AG04449 (cell line): ENCODE measurements around the gene ILDR2.

Experiments
- CTCF ChIA-PET: fragments of 350-600 bp; formaldehyde crosslinking; extraction: SDS; loops from one replicate; lab custom pipeline; 2021; ENCODE audit warnings: antibody characterized with exemption; lab: Yijun Ruan, JAX
- POLR2A ChIA-PET: fragments of 400-600, 350-600 bp; formaldehyde crosslinking; extraction: SDS; loops from one replicate; lab custom pipeline; 2020; ENCODE audit warnings: antibody characterized with exemption, inconsistent platforms; lab: Yijun Ruan, JAX
- DNase-seq: peaks from one replicate; pipeline ENCODE4 v3.0.0-alpha.2; 2010; ENCODE audit warnings: low read depth, low spot score
- H3K4me3 ChIP-seq: 2 replicates; pipeline ENCODE4 v1.5.1; 2011; ENCODE audit warnings: low read depth, mild to moderate bottlenecking, control low read depth, low read length
- CTCF ChIP-seq: IDR thresholded peaks from one replicate; pipeline ENCODE4 v1.5.1; 2011; ENCODE audit warnings: mild to moderate bottlenecking, moderate library complexity, low read length, control low read depth, inconsistent platforms; ENCODE audit not compliant: insufficient read depth; ENCODE audit errors: missing control alignments

The ILDR2 gene

DNA sequence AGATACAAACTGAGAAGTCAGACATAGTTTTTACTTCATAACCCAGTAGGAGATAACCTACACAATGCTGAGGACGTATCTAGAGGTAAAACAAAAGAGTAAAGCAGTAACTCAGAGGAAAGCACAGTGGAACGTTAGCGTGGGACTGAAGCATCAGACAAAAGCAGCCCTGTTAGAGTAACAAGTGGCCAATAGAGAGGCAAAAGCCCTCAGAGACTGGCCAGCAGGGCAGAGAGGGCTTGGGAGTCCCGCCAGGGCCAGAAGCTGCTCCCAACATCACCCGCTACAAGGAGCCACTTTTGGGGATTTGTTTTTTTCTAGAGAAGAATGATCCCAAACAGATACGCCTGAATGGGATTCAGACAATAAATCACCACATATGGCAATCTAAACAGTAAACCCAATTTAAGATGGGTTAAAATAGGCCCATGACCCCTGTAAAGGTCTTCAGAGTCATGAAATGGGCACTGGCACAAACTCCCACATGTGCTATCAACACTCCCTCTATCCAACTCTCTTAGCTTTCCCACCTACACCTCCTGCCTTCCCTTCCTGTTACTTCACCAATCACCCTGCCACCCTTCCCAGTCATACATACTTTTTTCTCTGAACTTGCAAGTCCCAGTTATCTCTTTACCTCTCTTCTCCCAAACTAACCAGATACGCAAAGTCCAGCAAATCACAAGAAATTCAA is 116.5 kb downstream of the ILDR2 start:
- POLR2A ChIA-PET: no interaction called here
- no peak for DNase-seq
- no peak for TF ChIP-seq CTCF
- no peak overlapping the region for H3K4me3 ChIP-seq
- CTCF ChIA-PET: interaction anchor here (1.2 to 1.5 kb wide), 2 partner anchors 10 to 200 kb away, joined by 3 to 5 read pairs; no protein-coding TSS in a partner anchor
